GM23338 (cell line): ENCODE data around the gene PDE2A.

Experiments
- CREB1 ChIP-seq: fragments of 250-450 bp; sonication (Bioruptor Pico); IDR thresholded peaks from 2 replicates; pipeline ENCODE4 v1.5.0; 2020; ENCODE audit warnings: low read depth, mild to moderate bottlenecking, moderate library complexity
- CTCF ChIP-seq, 2 experiments: fragments of 200-600 bp in 1 of 2; sonication (generic) in 1 of 2; conservative IDR thresholded peaks; 2 replicates each; pipeline versions ENCODE4 v1.5.1 to v1.6.1; 2016 to 2017; ENCODE audit warnings: antibody characterized with exemption in 2 of 2, low read depth in 2 of 2, mild to moderate bottlenecking in 2 of 2, moderate library complexity in 1 of 2
- ETS1 ChIP-seq: IDR thresholded peaks from 2 replicates; pipeline ENCODE4 v1.6.1; 2016; ENCODE audit warnings: antibody characterized with exemption
- EZH2 ChIP-seq: fragments of 200-600 bp; sonication (generic); IDR thresholded peaks from one replicate; pipeline ENCODE4 v1.8.0; 2017; ENCODE audit warnings: antibody characterized with exemption, mild to moderate bottlenecking, low read depth; ENCODE audit not compliant: unreplicated experiment
- EZH2phosphoT487 ChIP-seq: fragments of 200-600 bp; sonication (generic); IDR thresholded peaks from one replicate; pipeline ENCODE4 v1.8.1; 2018; ENCODE audit warnings: antibody characterized with exemption; ENCODE audit not compliant: unreplicated experiment
- JUNB ChIP-seq: IDR thresholded peaks from one replicate; pipeline ENCODE4 v1.6.1; 2016; ENCODE audit warnings: antibody characterized with exemption; ENCODE audit not compliant: unreplicated experiment
- NANOG ChIP-seq: IDR thresholded peaks from 2 replicates; pipeline ENCODE4 v1.6.1; 2016; ENCODE audit warnings: antibody characterized with exemption, borderline replicate concordance
- POLR2AphosphoS5 ChIP-seq: IDR thresholded peaks from 2 replicates; pipeline ENCODE4 v1.6.1; 2016; ENCODE audit warnings: antibody characterized with exemption, low read depth
- REST ChIP-seq: IDR thresholded peaks from one replicate; pipeline ENCODE4 v1.6.1; 2018; ENCODE audit warnings: antibody characterized with exemption; ENCODE audit not compliant: unreplicated experiment
- STAT1 ChIP-seq: IDR thresholded peaks from one replicate; pipeline ENCODE4 v1.6.1; 2016; ENCODE audit warnings: antibody characterized with exemption; ENCODE audit not compliant: unreplicated experiment
- ZNF114 ChIP-seq: fragments of 250-450 bp; sonication (Bioruptor Pico); IDR thresholded peaks from 2 replicates; pipeline ENCODE4 v1.5.0; 2020; ENCODE audit warnings: mild to moderate bottlenecking, moderate library complexity
- ZNF331 ChIP-seq: fragments of 250-450 bp; sonication (Bioruptor Pico); IDR thresholded peaks from 2 replicates; pipeline ENCODE4 v1.5.0; 2020; ENCODE audit warnings: low read depth, mild to moderate bottlenecking, moderate library complexity
- ZNF462 ChIP-seq: fragments of 250-450 bp; sonication (Bioruptor Pico); IDR thresholded peaks from 2 replicates; pipeline ENCODE4 v1.5.0; 2020; ENCODE audit warnings: mild to moderate bottlenecking, moderate library complexity

GRCh38 chr11:72652133-72652532, 22.1 kb downstream of the PDE2A start:
- no peak for TF ChIP-seq POLR2AphosphoS5
- no peak for TF ChIP-seq CTCF (conservative IDR thresholded peaks at IDR 0.05; ENCODE audit: low read depth in 2 of 2)
- TF ChIP-seq EZH2 = no peak
- TF ChIP-seq STAT1 = no peak
- TF ChIP-seq NANOG = no peak
- TF ChIP-seq ETS1 = no peak
- no peak for TF ChIP-seq JUNB
- no peak for TF ChIP-seq CREB1 (CRISPR knock-in tag)
- no peak for TF ChIP-seq EZH2phosphoT487
- no peak for TF ChIP-seq REST
- no peak for TF ChIP-seq ZNF114 (CRISPR knock-in tag)
- no peak for TF ChIP-seq ZNF331 (CRISPR knock-in tag)
- TF ChIP-seq ZNF462 = no peak
